ENCODE measurements around the gene DNAJC15. TPM values are rescaled to one million over a fixed set of nuclear protein-coding genes. Genes with fewer than 3 reads are reported as not detected.

The DNAJC15 gene
- total and polyA plus RNA-seq, 2 of the 8 experiments (the other 6 are each of a cell fraction or from before 2014, with no cell fraction given) = 5.8 to 20.8 TPM

DNA sequence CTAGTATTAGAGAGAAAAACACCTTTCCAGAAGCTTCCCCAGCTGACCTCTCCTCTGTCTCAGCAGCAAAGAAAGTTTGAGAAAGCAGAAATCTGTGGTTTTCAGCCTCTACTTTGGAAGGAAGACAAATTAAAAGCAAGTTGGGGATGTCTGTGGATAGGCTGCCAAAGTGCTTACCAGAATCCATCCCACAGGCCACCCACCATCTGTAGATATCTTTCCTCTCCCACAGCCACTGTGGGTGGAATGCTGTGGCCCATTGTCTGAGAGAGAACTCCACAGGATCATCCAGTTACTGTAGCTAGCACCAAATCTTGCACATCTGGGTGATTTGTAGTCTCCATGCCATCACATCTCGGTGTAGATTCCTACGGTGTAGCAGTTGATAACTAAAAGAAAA, 133.5 kb downstream of the DNAJC15 start (continued):
- TF ChIP-seq, protein P1, sequence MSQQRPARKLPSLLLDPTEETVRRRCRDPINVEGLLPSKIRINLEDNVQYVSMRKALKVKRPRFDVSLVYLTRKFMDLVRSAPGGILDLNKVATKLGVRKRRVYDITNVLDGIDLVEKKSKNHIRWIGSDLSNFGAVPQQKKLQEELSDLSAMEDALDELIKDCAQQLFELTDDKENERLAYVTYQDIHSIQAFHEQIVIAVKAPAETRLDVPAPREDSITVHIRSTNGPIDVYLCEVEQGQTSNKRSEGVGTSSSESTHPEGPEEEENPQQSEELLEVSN (IDR thresholded peaks at IDR 0.05) = no peak
- TF ChIP-seq NRF1 (IDR thresholded peaks at IDR 0.05; ENCODE audit: low read depth, low read length) (no peak), PHF8 (conservative IDR thresholded peaks at IDR 0.05; ENCODE audit: low read depth, low read length) (no peak)
